NCI-H1436 (cell line): Measurements from ENCODE around the gene CLIC4.
"Not testable (repeated sequence)": the region's sequence is repeated elsewhere in the genome, so short reads cannot be mapped to it uniquely, and the experiment has no call there.

Source experiments
- DNase-seq: peaks from one replicate; lab custom pipeline; 2025; lab: John Stamatoyannopoulos, UW

The CLIC4 gene

GRCh38 chr1:24744911-24745710, at the start of gene CLIC4:
TSS of gene CLIC4 (plus strand) at chr1:24745447. CDS start at chr1:24745554, 107 bp downstream.
- DNase-seq: peak; percentile 99

GRCh38 chr1:24696041-24696755, 49.0 kb upstream of the CLIC4 start:
- DNase-seq: no peak

- no peak for DNase-seq
Measured at GRCh38 chr1:24696756-24697330, 48.4 kb upstream of the CLIC4 start.

- DNase-seq: not testable (repeated sequence)
Measured at GRCh38 chr1:24697453-24698001, 47.7 kb upstream of the CLIC4 start.

GRCh38 chr1:24698326-24698725, 46.9 kb upstream of the CLIC4 start:
- DNase-seq: not testable (repeated sequence)

- no peak for DNase-seq
Measured at GRCh38 chr1:24699628-24700027, 45.6 kb upstream of the CLIC4 start.

- DNase-seq: no peak
Measured at GRCh38 chr1:24702511-24703293, 42.5 kb upstream of the CLIC4 start.

- DNase-seq: peak; percentile 68
Measured at GRCh38 chr1:24704411-24705259, 40.6 kb upstream of the CLIC4 start.

GRCh38 chr1:24705260-24706073, 39.8 kb upstream of the CLIC4 start:
- DNase-seq: peak; percentile 97

GRCh38 chr1:24706074-24706389, 39.2 kb upstream of the CLIC4 start:
- DNase-seq: not testable (repeated sequence)

- no peak for DNase-seq
Measured at GRCh38 chr1:24707687-24708086, 37.6 kb upstream of the CLIC4 start.

- no peak for DNase-seq
Measured at GRCh38 chr1:24708938-24709337, 36.3 kb upstream of the CLIC4 start.

- no peak for DNase-seq
Measured at GRCh38 chr1:24709791-24710441, 35.3 kb upstream of the CLIC4 start.

- no peak for DNase-seq
Measured at GRCh38 chr1:24711329-24711728, 33.9 kb upstream of the CLIC4 start.

GRCh38 chr1:24713176-24713575, 32.1 kb upstream of the CLIC4 start:
- no peak for DNase-seq

- no peak for DNase-seq
Measured at GRCh38 chr1:24713736-24714135, 31.5 kb upstream of the CLIC4 start.

- DNase-seq: no peak
Measured at GRCh38 chr1:24714859-24715520, 30.3 kb upstream of the CLIC4 start.

GRCh38 chr1:24715658-24716057, 29.6 kb upstream of the CLIC4 start:
- DNase-seq: no peak
